IMR-90 (cell line): ENCODE measurements around the gene DCHS1. TPM values are rescaled to one million over a fixed set of nuclear protein-coding genes. Genes with fewer than 3 reads are reported as not detected.

Experiments used
- ATAC-seq: fragments of 200-7000 bp; cut with Tn5 transposase; 2 replicates; pipeline ENCODE4 v1.9.1; 2020; ENCODE audit warnings: low read depth, mild to moderate bottlenecking, moderate library complexity
- BruUV-seq: library from RNA; stranded (reverse); fragments of 400-500 nt; replicated peaks from 2 replicates; lab custom pipeline; 2021; lab: Mats Ljungman, UMichigan
- CTCF ChIA-PET: fragments of 300-600 bp; formaldehyde crosslinking; extraction: SDS; loops from one replicate; lab custom pipeline; 2021; ENCODE audit warnings: antibody characterized with exemption; lab: Yijun Ruan, JAX
- POLR2A ChIA-PET: fragments of 300-600 bp; sonication (Branson Sonifier 250); formaldehyde crosslinking; loops from one replicate; lab custom pipeline; 2022; ENCODE audit warnings: antibody characterized with exemption; ENCODE audit not compliant: unreplicated experiment; lab: Charles Lee
- DNase-seq: peaks from one replicate; pipeline ENCODE4 v3.0.0; 2013
- H2AFZ ChIP-seq: replicated peaks from 2 replicates; pipeline ENCODE3; 2013; ENCODE audit warnings: low read length, mild to moderate bottlenecking; ENCODE audit not compliant: poor library complexity
- H2AK5ac ChIP-seq: 2 replicates; pipeline ENCODE4 v1.6.1; 2013; ENCODE audit warnings: low read depth, low read length, inconsistent platforms
- H2AK9ac ChIP-seq: replicated peaks from 2 replicates; pipeline ENCODE3; 2013; ENCODE audit warnings: mild to moderate bottlenecking, low read depth, low read length, moderate library complexity; ENCODE audit not compliant: poor library complexity
- H2BK120ac ChIP-seq: 2 replicates; pipeline ENCODE4 v1.6.1; 2013; ENCODE audit warnings: low read depth, low read length, inconsistent platforms
- H2BK15ac ChIP-seq: 3 replicates; pipeline ENCODE4 v1.6.1; 2013; ENCODE audit warnings: low read depth, low read length, inconsistent platforms
- H2BK20ac ChIP-seq: 2 replicates; pipeline ENCODE4 v1.6.1; 2013; ENCODE audit warnings: low read depth, mild to moderate bottlenecking, inconsistent platforms, low read length, moderate library complexity
- H2BK5ac ChIP-seq: 2 replicates; pipeline ENCODE4 v1.6.1; 2013; ENCODE audit warnings: mild to moderate bottlenecking, low read depth, low read length, inconsistent platforms; ENCODE audit not compliant: poor library complexity, severe bottlenecking
- H3K14ac ChIP-seq: replicated peaks from 2 replicates; pipeline ENCODE4 v1.6.1; 2013; ENCODE audit warnings: low read depth, low read length, inconsistent platforms
- H3K18ac ChIP-seq: 2 replicates; pipeline ENCODE4 v1.6.1; 2013; ENCODE audit warnings: low read depth, low read length, control low read depth
- H3K23ac ChIP-seq: 2 replicates; pipeline ENCODE4 v1.6.1; 2013; ENCODE audit warnings: low read depth, low read length, inconsistent platforms
- H3K27ac ChIP-seq: 2 replicates; pipeline ENCODE4 v1.5.1; 2013; ENCODE audit warnings: mild to moderate bottlenecking, control low read depth, low read length; ENCODE audit not compliant: insufficient read depth
- H3K27me3 ChIP-seq: 2 replicates; pipeline ENCODE4 v1.6.1; 2013; ENCODE audit warnings: low read length; ENCODE audit not compliant: control insufficient read depth, insufficient read depth
- H3K36me3 ChIP-seq: 2 replicates; pipeline ENCODE4 v1.6.1; 2013; ENCODE audit warnings: low read length, mixed read lengths; ENCODE audit not compliant: control insufficient read depth, insufficient read depth
- H3K4ac ChIP-seq: 2 replicates; pipeline ENCODE4 v1.6.1; 2013; ENCODE audit warnings: low read depth, low read length, inconsistent platforms
- H3K4me1 ChIP-seq: 2 replicates; pipeline ENCODE4 v1.6.1; 2013; ENCODE audit warnings: low read length, mixed read lengths; ENCODE audit not compliant: control insufficient read depth, insufficient read depth
- H3K4me2 ChIP-seq: 2 replicates; pipeline ENCODE4 v1.6.1; 2013; ENCODE audit warnings: low read depth, mild to moderate bottlenecking, control low read depth, low read length, moderate library complexity
- H3K4me3 ChIP-seq: 2 replicates; pipeline ENCODE4 v1.5.1; 2013; ENCODE audit warnings: low read depth, mild to moderate bottlenecking, control low read depth, low read length, moderate library complexity; ENCODE audit not compliant: insufficient read depth
- H3K56ac ChIP-seq: 2 replicates; pipeline ENCODE4 v1.6.1; 2013; ENCODE audit warnings: low read length, inconsistent platforms; ENCODE audit not compliant: insufficient read depth; ENCODE audit errors: extremely low read depth
- H3K79me1 ChIP-seq, 2 experiments: 2 replicates each; pipeline ENCODE4 v1.6.1; 2013; ENCODE audit warnings: low read length in 2 of 2, inconsistent platforms in 1 of 2, low read depth in 1 of 2
- H3K9ac ChIP-seq: 2 replicates; pipeline ENCODE4 v1.6.1; 2013; ENCODE audit warnings: low read depth, low read length, control low read depth
- H3K9me1 ChIP-seq: 2 replicates; pipeline ENCODE4 v1.6.1; 2013; ENCODE audit warnings: low read length, inconsistent platforms; ENCODE audit not compliant: insufficient read depth
- H3K9me3 ChIP-seq: 2 replicates; pipeline ENCODE4 v1.6.1; 2013; ENCODE audit warnings: low read length; ENCODE audit not compliant: control insufficient read depth, insufficient read depth
- H4K20me1 ChIP-seq: 2 replicates; pipeline ENCODE4 v1.6.1; 2013; ENCODE audit warnings: low read length, inconsistent platforms; ENCODE audit not compliant: insufficient read depth
- H4K5ac ChIP-seq: 2 replicates; pipeline ENCODE4 v1.6.1; 2013; ENCODE audit warnings: mild to moderate bottlenecking, low read depth, low read length, control low read depth
- H4K8ac ChIP-seq, 2 experiments: 2 replicates each; pipeline ENCODE4 v1.6.1; 2013; ENCODE audit warnings: low read depth in 2 of 2, low read length in 2 of 2, control low read depth in 1 of 2, inconsistent platforms in 1 of 2
- H4K91ac ChIP-seq: 2 replicates; pipeline ENCODE4 v1.6.1; 2013; ENCODE audit warnings: low read depth, low read length, inconsistent platforms; ENCODE audit not compliant: insufficient read depth
- BHLHE40 ChIP-seq: fragments of 150-350 bp; IDR thresholded peaks from 2 replicates; pipeline ENCODE4 v1.6.1; 2016; ENCODE audit warnings: mild to moderate bottlenecking, low read depth, low read length
- CEBPB ChIP-seq: IDR thresholded peaks from 2 replicates; pipeline ENCODE4 v1.6.1; 2012; ENCODE audit warnings: low read depth, low read length, improper control_type of control experiment
- CHD1 ChIP-seq: IDR thresholded peaks from 2 replicates; pipeline ENCODE4 v1.6.1; 2012; ENCODE audit warnings: low read depth, low read length, improper control_type of control experiment
- CTCF ChIP-seq: conservative IDR thresholded peaks from 2 replicates; pipeline ENCODE4 v1.5.1; 2012; ENCODE audit warnings: mild to moderate bottlenecking, low read depth, low read length, improper control_type of control experiment
- FOS ChIP-seq: fragments of 150-350 bp; IDR thresholded peaks from 2 replicates; pipeline ENCODE4 v1.6.1; 2016; ENCODE audit warnings: low read depth, low read length
- MAFK ChIP-seq: IDR thresholded peaks from 2 replicates; pipeline ENCODE4 v1.6.1; 2012; ENCODE audit warnings: low read depth, low read length, improper control_type of control experiment
- MAZ ChIP-seq: IDR thresholded peaks from 2 replicates; pipeline ENCODE4 v1.6.1; 2012; ENCODE audit warnings: low read depth, mild to moderate bottlenecking, low read length, improper control_type of control experiment, moderate library complexity, borderline replicate concordance
- MXI1 ChIP-seq: IDR thresholded peaks from 2 replicates; pipeline ENCODE4 v1.6.1; 2012; ENCODE audit warnings: low read depth, mild to moderate bottlenecking, low read length, moderate library complexity, borderline replicate concordance
- NFE2L2 ChIP-seq: fragments of 150-350 bp; IDR thresholded peaks from 2 replicates; pipeline ENCODE4 v1.6.1; 2016; ENCODE audit warnings: low read depth, mild to moderate bottlenecking, low read length
- POLR2A ChIP-seq: IDR thresholded peaks from 2 replicates; pipeline ENCODE4 v1.6.1; 2012; ENCODE audit warnings: mild to moderate bottlenecking, low read depth, low read length
- RAD21 ChIP-seq: IDR thresholded peaks from 2 replicates; pipeline ENCODE4 v1.6.1; 2012; ENCODE audit warnings: low read length, improper control_type of control experiment
- RCOR1 ChIP-seq: IDR thresholded peaks from 2 replicates; pipeline ENCODE4 v1.6.1; 2012; ENCODE audit warnings: mild to moderate bottlenecking, low read length, improper control_type of control experiment; ENCODE audit not compliant: insufficient replicate concordance
- RFX5 ChIP-seq: IDR thresholded peaks from 2 replicates; pipeline ENCODE4 v1.8.0; 2012; ENCODE audit warnings: low read depth, mild to moderate bottlenecking, low read length, moderate library complexity
- SMC3 ChIP-seq: fragments of 150-350 bp; IDR thresholded peaks from 2 replicates; pipeline ENCODE4 v1.6.1; 2016; ENCODE audit warnings: low read depth, mild to moderate bottlenecking, antibody characterized with exemption, low read length, moderate library complexity
- WGBS, 2 experiments: methylation state at CpG; one replicate each; pipeline versions ENCODE4 v1.1.5 to v1.1.7; 2013; ENCODE audit warnings: missing lambda C conversion rate in 2 of 2; ENCODE audit not compliant: insufficient read length in 1 of 2; ENCODE audit errors: extremely low coverage in 2 of 2; 5-methylcytosine and 5-hydroxymethylcytosine counted together
- dilution Hi-C: fragments of 300-500 bp; cut with HindIII; formaldehyde crosslinking; loops from one replicate; pipeline ENCODE4 v1.14.3; 2018; ENCODE audit warnings: low sequenced_read_pairs; ENCODE audit not compliant: unreplicated experiment
- in situ Hi-C: fragments of 300-500 bp; cut with MboI; formaldehyde crosslinking; loops from 3 replicates; pipeline ENCODE4 v1.14.3; 2019; ENCODE audit warnings: low sequenced_read_pairs, inconsistent platforms, mixed read lengths
- intact Hi-C: fragments of 100-400 bp; cut with micrococcal nuclease; formaldehyde crosslinking; loops from 2 replicates; pipeline ENCODE4 v1.10.0; 2022
- polyA plus RNA-seq, 3 experiments: library from polyadenylated mRNA; depleted of rRNA; stranded (reverse); fragments of >200 nt; gene quantifications; 2 replicates each; pipeline ENCODE4 v1.2.3, GENCODE V29; 2012; ENCODE audit warnings: low replicate concordance in 1 of 3
- total RNA-seq: library from RNA; depleted of rRNA; stranded (reverse); fragments of >200 nt; gene quantifications from 2 replicates; pipeline ENCODE4 v1.2.3, GENCODE V29; 2012
- TF ChIP-seq, protein P1 (sequence below): fragments of 150-350 bp; IDR thresholded peaks from 2 replicates; pipeline ENCODE4 v1.6.1; 2016; ENCODE audit warnings: low read depth, mild to moderate bottlenecking, low read length, moderate library complexity, borderline replicate concordance
- TF ChIP-seq, protein P2 (sequence below): fragments of 150-350 bp; IDR thresholded peaks from 2 replicates; pipeline ENCODE4 v1.6.1; 2017; ENCODE audit warnings: mild to moderate bottlenecking, antibody characterized with exemption, low read length, low read depth

DCHS1 gene
- total and polyA plus RNA-seq, 2 of the 4 experiments (the other 2 are of a cell fraction), result 1.4 to 3.3 TPM

- dilution Hi-C loops, result no loop called here
- Histone ChIP-seq H2AFZ (no peak overlapping the region), H2BK5ac (no peak overlapping the region), H4K8ac (no peak overlapping the region), H2BK120ac (no peak overlapping the region), H3K14ac (no peak overlapping the region), H3K4me2 (no peak overlapping the region), H3K9ac (no peak overlapping the region), H3K36me3 (no peaks in the 10 kb centered on the region), H2BK20ac (no peak overlapping the region), H3K4me3 (no peak overlapping the region), H4K5ac (no peak overlapping the region), H4K91ac (no peak overlapping the region), H4K20me1 (0 out of 2 replicates have a peak, but pooled peaks cover 3% of the 10 kb centered on the region), H3K9me3 (no peaks in the 10 kb centered on the region), H3K27me3 (peaks cover 14% of the 10 kb centered on the region), H3K27ac (no peak overlapping the region), H3K4me1 (peaks cover 10% of the 10 kb centered on the region), H2AK5ac (no peak overlapping the region), H3K23ac (no peak overlapping the region), H3K9me1 (peaks cover 22% of the 10 kb centered on the region), H2AK9ac (no peak overlapping the region), H3K56ac (no peak overlapping the region), H3K18ac (no peak overlapping the region), H3K4ac (no peak overlapping the region), H3K79me1 (peaks cover 3 to 28% of the 10 kb centered on the region in 2 experiments; a peak in 2 of 4 replicates), H2BK15ac (no peak overlapping the region)
- CTCF ChIA-PET, result no interaction called here
- TF ChIP-seq NFE2L2 (no peak), MAZ (no peak), POLR2A (no peak), BHLHE40 (no peak), SMC3 (no peak), RAD21 (no peak), CEBPB (no peak), MAFK (no peak), MXI1 (no peak), CTCF (no peak), CHD1 (no peak), RFX5 (no peak), FOS (no peak), RCOR1 (no peak)
- TF ChIP-seq, protein P1, sequence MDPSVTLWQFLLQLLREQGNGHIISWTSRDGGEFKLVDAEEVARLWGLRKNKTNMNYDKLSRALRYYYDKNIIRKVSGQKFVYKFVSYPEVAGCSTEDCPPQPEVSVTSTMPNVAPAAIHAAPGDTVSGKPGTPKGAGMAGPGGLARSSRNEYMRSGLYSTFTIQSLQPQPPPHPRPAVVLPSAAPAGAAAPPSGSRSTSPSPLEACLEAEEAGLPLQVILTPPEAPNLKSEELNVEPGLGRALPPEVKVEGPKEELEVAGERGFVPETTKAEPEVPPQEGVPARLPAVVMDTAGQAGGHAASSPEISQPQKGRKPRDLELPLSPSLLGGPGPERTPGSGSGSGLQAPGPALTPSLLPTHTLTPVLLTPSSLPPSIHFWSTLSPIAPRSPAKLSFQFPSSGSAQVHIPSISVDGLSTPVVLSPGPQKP, result no peak
- TF ChIP-seq, protein P2, sequence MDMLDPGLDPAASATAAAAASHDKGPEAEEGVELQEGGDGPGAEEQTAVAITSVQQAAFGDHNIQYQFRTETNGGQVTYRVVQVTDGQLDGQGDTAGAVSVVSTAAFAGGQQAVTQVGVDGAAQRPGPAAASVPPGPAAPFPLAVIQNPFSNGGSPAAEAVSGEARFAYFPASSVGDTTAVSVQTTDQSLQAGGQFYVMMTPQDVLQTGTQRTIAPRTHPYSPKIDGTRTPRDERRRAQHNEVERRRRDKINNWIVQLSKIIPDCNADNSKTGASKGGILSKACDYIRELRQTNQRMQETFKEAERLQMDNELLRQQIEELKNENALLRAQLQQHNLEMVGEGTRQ, result no peak
- POLR2A ChIA-PET, result no interaction called here
- no peak for ATAC-seq
- in situ Hi-C loops, result no loop called here
- 100% methylated on average over 1 of the region's 3 CpGs; no CpG with 5 or more reads in 1 of the 2 experiments for WGBS, 2 experiments
- intact Hi-C loops, result no loop called here
- no TSS peak for BruUV-seq
- DNase-seq, result no peak
These were observed 3.4 kb downstream of the DCHS1 start for GRCh38 chr11:6652182-6652581.
